Heart right ventricle (tissue), 16 donors: Measurements from ENCODE around the gene HIKESHI. TPM values are rescaled to one million over a fixed set of nuclear protein-coding genes. Genes with fewer than 3 reads are reported as not detected.

ENCODE experiments used
- ATAC-seq, 8 donors: fragments of 200-7000 bp; cut with Tn5 transposase; one replicate each; pipeline ENCODE4 v1.9.1; 2020; ENCODE audit warnings: mild to moderate bottlenecking in 8 of 8, moderate library complexity in 8 of 8, moderate number of reproducible peaks in 1 of 8
- DNase-seq, 2 donors: peaks; one replicate each; pipeline ENCODE4 v3.0.0-alpha.2; 2020
- H3K27ac ChIP-seq, 10 donors: fragments of 200-600 bp; sonication (generic) in 2 of 10; one replicate each; pipeline versions ENCODE4 v1.5.0 to v1.8.0; 2020 to 2022; ENCODE audit warnings: mild to moderate bottlenecking in 3 of 10
- H3K27me3 ChIP-seq, 7 donors: fragments of 200-600 bp; one replicate each; pipeline ENCODE4 v1.8.0; 2021 to 2022; ENCODE audit warnings: mild to moderate bottlenecking in 2 of 7
- H3K36me3 ChIP-seq, 9 donors: fragments of 200-600 bp; sonication (generic) in 1 of 9; one replicate each; pipeline versions ENCODE4 v1.5.0 to v1.8.0; 2020 to 2022; ENCODE audit warnings: mild to moderate bottlenecking in 2 of 9
- H3K4me1 ChIP-seq, 9 donors: fragments of 200-600 bp; sonication (generic) in 1 of 9; one replicate each; pipeline versions ENCODE4 v1.5.0 to v1.8.0; 2020 to 2022; ENCODE audit warnings: mild to moderate bottlenecking in 4 of 9
- H3K4me3 ChIP-seq, 10 donors: fragments of 200-600 bp; sonication (generic) in 2 of 10; one replicate each; pipeline versions ENCODE4 v1.5.0 to v1.8.0; 2020 to 2022; ENCODE audit warnings: mild to moderate bottlenecking in 7 of 10, moderate library complexity in 2 of 10
- H3K9me3 ChIP-seq, 11 donors: fragments of 200-600 bp in 10 of 11; sonication (generic) in 2 of 11; one replicate each; pipeline versions ENCODE4 v1.5.0 to v1.8.0; 2013 to 2022; ENCODE audit warnings: mild to moderate bottlenecking in 2 of 11, control low read depth in 1 of 11, moderate library complexity in 1 of 11
- CTCF ChIP-seq, 9 donors: fragments of 200-600 bp; sonication (generic) in 2 of 9; IDR thresholded peaks; one replicate each; pipeline versions ENCODE4 v1.5.0 to v1.8.0; 2021 to 2022; ENCODE audit warnings: antibody characterized with exemption in 9 of 9, mild to moderate bottlenecking in 5 of 9, moderate library complexity in 1 of 9
- WGBS, 2 donors: extraction: QIAGEN DNeasy Blood & Tissue Kit; methylation state at CpG; one replicate each; pipeline ENCODE4 v1.1.7; 2013; ENCODE audit warnings: inconsistent platforms in 1 of 2; 5-methylcytosine and 5-hydroxymethylcytosine counted together
- intact Hi-C, 10 donors: fragments of 100-400 bp; cut with DNase I; formaldehyde crosslinking; loops; one replicate each; pipeline versions ENCODE4 v1.11.1 to v1.14.2; 2022
- polyA plus RNA-seq, 2 donors: library from polyadenylated mRNA; stranded (reverse); fragments of 200-250 nt; gene quantifications; one replicate each; pipeline ENCODE4 v1.2.3, GENCODE V29; 2013
- total RNA-seq, 10 donors: library from RNA; stranded (reverse); fragmentation: NEBNext Ultra II Directional in 3 of 10; extraction: Animal tissue kit (Norgen Biotek cat#: 25700) in 3 of 10; gene quantifications; one replicate each; pipeline versions ENCODE4 v1.2.1 to v1.2.4, GENCODE V29; 2021 to 2023
- donor health status: Arrhythmogenic right ventricular cardiomyopathy.
- donor health status: ischemic (EF 13 %, LVEDD 7.1; RV severe dilation, severe dysfunction).
- donor health status: healthy with polysubstance abuse.
- donor health status: DM: no; HTN: yes; CAD: no.
- donor health status: DM: no; HTN: no; CAD: no.
- donor health status: ischemic (EF 25% LVEDD 6.9; RV normal size, moderate dysfunction).
- donor health status: ischemic (EF 25% LVEDD 5.7; RV mildly dilated, moderate dysfunction).
- donor health status: healthy.
- donor health status: DM: yes; HTN: yes; CAD: no.
- donor health status: Ischemic cardiomyopathy.
- donor health status: ischemic (EF 35%, LVEDD 5.7; RV mildly dilated, moderate dysfunction).
- donor health status: nonischemic (EF 11% LVEDD 7.7; RV severe dilation, severe dysfunction).
- donor health status: DM: yes; HTN: yes; CAD: no.
- donor health status: PGD.
- donor health status: ischemic (EF 29% LVEDD 5.4; RV normal size, mild dysfunction).
- donor health status: nonischemic (EF 23%, LVEDD 6.1; RV moderate dilation, normal function).

HIKESHI gene
- total and polyA plus RNA-seq, 12 donors: 42.5 to 78.7 (median 47.1) TPM

DNA sequence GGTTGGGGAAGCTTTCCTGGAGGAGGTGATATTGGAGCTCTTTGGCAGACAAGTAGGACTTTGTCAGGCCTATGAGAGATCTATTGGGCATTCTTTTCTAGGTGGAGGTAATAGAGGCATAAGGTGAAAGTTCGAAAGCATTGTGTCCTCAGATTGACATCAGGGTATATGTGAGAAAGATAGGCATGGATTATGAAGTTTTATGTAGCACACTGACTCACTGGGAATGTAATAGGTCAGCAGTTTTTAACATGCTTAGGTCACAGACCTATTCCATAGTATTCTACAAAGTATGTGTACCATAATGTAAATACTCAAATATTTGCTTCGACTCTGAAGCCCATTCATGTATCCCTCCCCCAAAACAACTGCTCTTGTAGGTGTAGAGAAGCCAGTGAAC lies 11.8 kb downstream of the HIKESHI start:
- DNase-seq (no peak), ATAC-seq (no peak)
- no peaks in the 10 kb centered on the region for H3K4me1 ChIP-seq
- no peaks in the 10 kb centered on the region for H3K27me3 ChIP-seq
- H3K9me3 ChIP-seq: peaks cover 0 to 9% (median 0%) of the 10 kb centered on the region in 11 donors
- H3K36me3 ChIP-seq: peaks cover 0 to 64% (median 0%) of the 10 kb centered on the region in 9 donors
- 97 to 99% methylated on average over 2 of the region's 2 CpGs for WGBS, 2 donors
- H3K4me3 ChIP-seq: no peak overlapping the region
- H3K27ac ChIP-seq: no peak overlapping the region
- no peak for TF ChIP-seq CTCF (IDR thresholded peaks at IDR 0.05)
- intact Hi-C loops: no loop called here

DNA sequence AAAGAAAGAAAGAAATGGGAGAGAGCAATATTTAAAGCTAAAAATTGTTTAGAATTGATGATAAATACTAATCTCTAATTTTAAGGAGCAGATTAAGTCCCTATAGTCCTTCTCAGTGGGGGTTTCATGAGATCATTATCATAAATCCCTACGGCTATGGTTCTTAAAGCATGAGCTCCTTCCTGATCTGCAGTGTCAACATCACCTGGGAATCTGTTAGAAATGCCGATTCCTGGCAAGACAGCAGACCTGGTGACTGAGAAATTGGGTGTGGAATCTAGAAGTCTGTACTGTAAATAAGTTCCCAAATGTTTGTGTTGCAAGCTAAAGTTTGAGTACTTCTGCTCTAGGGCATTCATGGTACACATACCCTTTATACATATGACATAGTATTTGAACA lies 12.6 kb downstream of the HIKESHI start:
- H3K27ac ChIP-seq: no peak overlapping the region
- TF ChIP-seq CTCF (IDR thresholded peaks at IDR 0.05): no peak
- no peaks in the 10 kb centered on the region for H3K27me3 ChIP-seq
- DNase-seq (no peak), ATAC-seq (no peak)
- intact Hi-C loops: no loop called here
- WGBS, 2 donors: 90 to 94% methylated on average over 2 of the region's 2 CpGs
- peaks cover 0 to 9% (median 0%) of the 10 kb centered on the region in 11 donors for H3K9me3 ChIP-seq
- H3K4me3 ChIP-seq: no peak overlapping the region
- peaks cover 0 to 68% (median 0%) of the 10 kb centered on the region in 9 donors for H3K36me3 ChIP-seq
- H3K4me1 ChIP-seq: no peaks in the 10 kb centered on the region

GRCh38 chr11:86335131-86335767 lies 33.2 kb downstream of the HIKESHI start:
- H3K27ac ChIP-seq: no peak overlapping the region
- H3K36me3 ChIP-seq: peaks cover 0 to 73% (median 15%) of the 10 kb centered on the region in 9 donors
- WGBS, 2 donors: 96 to 98% methylated on average over 6 of the region's 6 CpGs
- H3K4me3 ChIP-seq: no peak overlapping the region
- intact Hi-C loops: no loop called here
- no peak for TF ChIP-seq CTCF (IDR thresholded peaks at IDR 0.05)
- DNase-seq (no peak), ATAC-seq (no peak)
- peaks cover 0 to 3% (median 0%) of the 10 kb centered on the region in 9 donors for H3K4me1 ChIP-seq
- H3K27me3 ChIP-seq: no peaks in the 10 kb centered on the region
- H3K9me3 ChIP-seq: peaks cover 0 to 6% (median 0%) of the 10 kb centered on the region in 11 donors

DNA sequence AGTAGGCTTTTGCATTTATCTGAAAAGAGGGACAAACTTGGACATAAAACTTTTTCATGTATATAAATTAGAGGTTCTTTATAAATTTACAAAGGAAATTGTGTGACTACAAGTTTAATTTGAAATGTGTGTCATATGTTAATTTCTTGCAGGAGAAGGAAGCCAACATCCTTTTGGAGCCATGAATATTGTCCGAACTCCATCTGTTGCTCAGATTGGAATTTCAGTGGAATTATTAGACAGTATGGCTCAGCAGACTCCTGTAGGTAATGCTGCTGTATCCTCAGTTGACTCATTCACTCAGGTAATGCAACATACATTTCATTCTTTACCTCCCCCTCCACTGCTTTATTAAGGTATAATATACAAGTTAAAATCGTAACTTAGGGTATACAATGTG lies 35.2 kb downstream of the HIKESHI start:
- no peak for DNase-seq
- 94 to 97% methylated on average over 2 of the region's 2 CpGs for WGBS, 2 donors
- intact Hi-C loops: no loop called here
- no peak for TF ChIP-seq CTCF (IDR thresholded peaks at IDR 0.05)
- H3K27ac ChIP-seq: no peak overlapping the region
- H3K4me1 ChIP-seq: peaks cover 0 to 3% (median 0%) of the 10 kb centered on the region in 9 donors
- no peak for ATAC-seq
- peaks cover 0 to 70% (median 13%) of the 10 kb centered on the region in 9 donors for H3K36me3 ChIP-seq
- H3K27me3 ChIP-seq: no peaks in the 10 kb centered on the region
- H3K9me3 ChIP-seq: peaks cover 0 to 6% (median 0%) of the 10 kb centered on the region in 11 donors
- H3K4me3 ChIP-seq: no peak overlapping the region
